GM18499 (cell line): ENCODE measurements around the gene ZNF3.

Source experiments
- ATAC-seq: cut with Tn5 transposase; IDR thresholded peaks from one replicate; pipeline ENCODE4 v1.9.1; 2021; ENCODE audit warnings: moderate number of reproducible peaks; ENCODE audit not compliant: insufficient read depth, unreplicated experiment

The ZNF3 gene

DNA sequence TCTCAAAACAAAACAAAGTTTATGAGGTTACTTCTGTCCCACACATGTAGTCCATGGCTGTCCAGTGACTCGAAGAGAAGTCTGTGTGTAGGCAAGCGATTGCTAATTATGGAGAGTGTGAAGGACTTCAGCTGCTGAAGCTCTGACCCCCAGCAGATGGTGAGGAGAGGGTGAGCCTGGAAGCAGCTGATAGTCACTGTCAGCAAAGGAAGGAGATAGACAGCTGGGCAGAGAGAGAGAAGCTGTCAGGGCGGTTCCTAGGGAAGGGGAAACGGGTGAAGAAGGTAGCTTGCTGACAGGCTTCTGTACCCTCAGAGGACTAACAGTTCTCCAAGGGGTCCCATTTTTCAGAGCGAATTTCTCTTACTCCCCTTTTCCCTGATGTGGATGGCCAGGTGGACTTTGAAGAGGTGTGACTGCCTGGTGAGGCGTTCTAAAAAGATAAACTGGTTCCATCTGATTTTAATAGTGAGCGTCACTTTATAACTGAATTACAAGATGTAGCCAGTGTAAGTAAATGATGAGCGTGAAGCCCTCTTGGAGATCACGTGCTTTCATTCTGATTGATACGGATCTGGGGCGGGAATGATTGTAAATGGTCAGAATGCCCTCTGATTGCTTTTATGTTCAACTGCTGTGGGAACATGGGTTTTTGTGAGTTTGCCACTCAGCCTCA, 19.9 kb downstream of the ZNF3 start:
- no peak for ATAC-seq

DNA sequence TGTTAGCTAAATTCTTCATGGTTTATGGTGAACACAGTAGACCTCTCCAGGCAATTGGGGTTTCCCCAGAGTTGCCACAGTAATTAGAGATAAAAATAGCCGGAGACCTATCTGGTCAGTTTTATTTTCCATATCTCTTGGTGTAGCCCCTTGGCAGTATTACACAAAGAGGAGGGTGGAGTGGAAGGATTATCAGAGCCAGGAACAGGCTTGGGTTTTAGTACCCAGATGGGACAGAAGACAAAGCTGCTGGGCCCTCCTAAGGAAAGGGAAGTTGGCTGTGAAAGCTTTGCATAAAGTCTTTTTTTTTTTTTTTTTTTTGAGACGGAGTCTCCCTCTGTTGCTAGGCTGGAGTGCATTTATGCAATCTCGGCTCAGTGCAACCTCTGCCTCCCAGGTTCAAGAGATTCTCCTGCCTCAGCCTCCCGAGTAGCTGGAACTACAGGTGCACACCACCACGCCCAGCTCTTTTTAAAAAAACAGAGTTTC, 22.2 kb downstream of the ZNF3 start:
- ATAC-seq = no peak

DNA sequence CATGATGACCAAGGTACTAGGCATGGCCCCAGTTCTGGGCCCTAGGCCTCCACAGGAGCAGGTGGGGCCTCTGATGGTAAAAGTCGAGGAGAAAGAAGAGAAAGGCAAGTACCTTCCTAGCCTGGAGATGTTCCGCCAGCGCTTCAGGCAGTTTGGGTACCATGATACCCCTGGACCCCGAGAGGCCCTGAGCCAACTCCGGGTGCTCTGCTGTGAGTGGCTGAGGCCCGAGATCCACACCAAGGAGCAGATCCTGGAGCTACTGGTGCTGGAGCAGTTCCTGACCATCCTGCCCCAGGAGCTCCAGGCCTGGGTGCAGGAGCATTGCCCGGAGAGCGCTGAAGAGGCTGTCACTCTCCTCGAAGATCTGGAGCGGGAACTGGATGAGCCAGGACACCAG, 24.5 kb downstream of the ZNF3 start:
- no peak for ATAC-seq

GRCh38 chr7:100053215-100053614, 28.3 kb downstream of the ZNF3 start:
- no peak for ATAC-seq

DNA sequence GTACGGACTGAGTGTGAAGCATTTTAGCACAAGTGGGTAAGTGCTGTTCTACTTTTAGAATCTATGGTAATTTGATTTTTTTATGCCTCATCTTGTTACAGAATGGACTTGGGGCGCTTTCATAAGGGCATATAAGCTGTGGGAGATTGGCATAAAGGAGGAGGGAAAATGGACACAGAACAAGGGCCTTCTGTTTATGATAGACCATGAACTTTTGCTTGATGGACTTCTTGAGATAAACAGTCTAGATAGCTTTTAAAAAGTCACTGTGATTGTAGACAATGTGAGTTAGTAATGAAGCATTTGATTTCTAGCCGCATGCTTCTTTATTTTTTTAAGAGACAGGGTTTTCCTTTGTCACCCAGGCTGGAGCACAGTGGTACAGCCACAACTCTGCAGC, 29.9 kb downstream of the ZNF3 start:
- ATAC-seq = no peak

- ATAC-seq = peak; percentile 50
These were observed 31.9 kb downstream of the ZNF3 start, which contains the start of gene ZSCAN21 for GRCh38 chr7:100049441-100050291. Gene ZSCAN21, plus strand, starts transcription at chr7:100049774. Its CDS starts 7,233 bp downstream, at chr7:100057007.

DNA sequence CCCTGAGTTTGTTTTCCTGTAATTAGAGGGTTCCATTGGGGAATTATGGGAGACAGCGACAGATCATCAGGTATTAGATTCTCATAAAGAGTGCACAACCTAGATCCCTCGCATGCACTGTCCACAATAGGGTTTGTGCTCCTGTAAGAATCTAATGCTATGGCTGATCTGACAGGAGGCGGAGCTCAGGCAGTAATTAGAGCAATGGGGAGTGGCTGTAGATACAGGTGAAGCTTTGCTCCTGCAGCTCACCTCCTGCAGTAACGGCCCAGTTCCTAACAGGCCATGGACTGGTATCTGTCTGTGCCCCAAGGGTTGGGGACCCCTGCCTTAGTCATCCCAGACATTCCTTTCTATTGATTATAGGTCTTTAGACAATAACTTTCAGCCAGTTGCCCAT, 32.8 kb downstream of the ZNF3 start:
- ATAC-seq = no peak

- no peak for ATAC-seq
These were observed 36.8 kb downstream of the ZNF3 start for GRCh38 chr7:100044718-100045117.

DNA sequence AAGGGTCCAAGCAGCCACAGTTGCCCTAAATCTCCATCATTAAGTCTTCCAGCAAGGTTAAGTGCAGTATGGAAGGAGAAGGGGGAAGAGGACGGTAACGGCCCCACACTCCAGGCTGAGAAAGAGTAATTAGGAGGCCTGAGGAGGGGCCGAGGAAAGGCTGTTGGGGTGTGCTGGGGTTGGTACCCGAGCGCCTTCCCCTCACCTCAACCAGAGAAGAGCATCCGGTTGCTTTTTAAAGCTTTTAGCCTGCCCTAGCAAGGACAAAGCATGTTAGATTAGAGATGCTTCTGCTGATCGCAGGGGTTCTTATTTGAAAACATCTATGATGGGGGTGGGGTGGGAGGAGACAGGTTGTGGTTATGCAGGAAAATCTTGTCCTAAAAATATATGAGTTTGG, 40.9 kb downstream of the ZNF3 start:
- ATAC-seq = no peak

GRCh38 chr7:100038326-100038725, 43.2 kb downstream of the ZNF3 start:
- ATAC-seq = no peak

GRCh38 chr7:100035876-100036275, 45.6 kb downstream of the ZNF3 start:
- no peak for ATAC-seq

DNA sequence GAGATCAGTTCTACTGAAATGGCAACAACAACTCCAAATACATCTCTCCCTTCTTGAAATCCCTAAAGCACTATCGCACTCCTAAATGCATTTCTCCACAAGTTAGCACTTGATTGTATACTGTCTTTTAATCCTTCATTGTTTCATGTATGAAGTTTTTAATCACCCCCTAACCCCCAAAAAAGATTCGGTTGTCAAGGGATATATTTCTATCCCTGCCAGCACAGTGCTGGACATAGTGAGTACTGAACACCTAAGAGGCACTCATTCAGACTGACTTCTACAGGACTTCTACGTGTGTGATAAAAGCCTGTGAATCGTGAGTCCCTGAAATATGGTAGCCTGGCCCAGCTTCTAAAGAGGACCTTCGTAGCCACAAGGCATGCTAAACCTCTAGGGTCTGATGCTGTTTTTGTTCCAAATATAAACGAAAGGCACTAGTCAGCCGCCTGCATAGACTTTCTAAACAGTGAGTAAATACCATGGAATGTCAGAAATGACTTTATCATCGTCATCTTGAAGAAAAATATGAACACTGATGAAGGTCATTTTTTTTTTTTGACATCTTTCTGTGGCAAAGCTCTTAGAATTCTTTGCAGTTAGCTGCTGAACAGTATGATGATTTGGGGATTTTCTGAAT, 46.5 kb downstream of the ZNF3 start:
- no peak for ATAC-seq

- no peak for ATAC-seq
These were observed 48.0 kb downstream of the ZNF3 start for GRCh38 chr7:100033526-100033925.

- no peak for ATAC-seq
These were observed 51.9 kb downstream of the ZNF3 start for GRCh38 chr7:100029596-100029995.

- ATAC-seq = no peak
These were observed 54.3 kb downstream of the ZNF3 start for GRCh38 chr7:100027197-100027596.

DNA sequence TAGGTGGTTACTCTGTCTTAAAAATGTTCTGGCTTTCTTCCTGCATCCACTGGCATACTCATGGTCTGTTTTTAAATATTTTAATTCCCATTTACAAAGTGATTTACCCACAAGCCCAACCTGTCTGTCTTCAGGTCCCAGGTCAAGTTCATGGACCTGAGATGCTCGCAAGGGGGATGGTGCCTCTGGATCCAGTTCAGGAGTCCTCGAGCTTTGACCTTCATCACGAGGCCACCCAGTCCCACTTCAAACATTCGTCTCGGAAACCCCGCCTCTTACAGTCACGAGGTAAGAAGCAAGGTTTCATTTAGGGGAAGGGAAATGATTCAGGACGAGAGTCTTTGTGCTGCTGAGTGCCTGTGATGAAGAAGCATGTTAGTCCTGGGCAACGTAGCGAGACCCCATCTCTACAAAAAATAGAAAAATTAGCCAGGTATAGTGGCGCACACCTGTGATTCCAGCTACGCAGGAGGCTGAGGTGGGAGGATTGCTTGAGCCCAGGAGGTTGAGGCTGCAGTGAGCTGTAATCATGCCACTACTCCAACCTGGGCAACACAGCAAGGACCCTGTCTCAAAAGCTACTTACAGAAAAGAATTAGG, 57.4 kb downstream of the ZNF3 start:
- no peak for ATAC-seq

DNA sequence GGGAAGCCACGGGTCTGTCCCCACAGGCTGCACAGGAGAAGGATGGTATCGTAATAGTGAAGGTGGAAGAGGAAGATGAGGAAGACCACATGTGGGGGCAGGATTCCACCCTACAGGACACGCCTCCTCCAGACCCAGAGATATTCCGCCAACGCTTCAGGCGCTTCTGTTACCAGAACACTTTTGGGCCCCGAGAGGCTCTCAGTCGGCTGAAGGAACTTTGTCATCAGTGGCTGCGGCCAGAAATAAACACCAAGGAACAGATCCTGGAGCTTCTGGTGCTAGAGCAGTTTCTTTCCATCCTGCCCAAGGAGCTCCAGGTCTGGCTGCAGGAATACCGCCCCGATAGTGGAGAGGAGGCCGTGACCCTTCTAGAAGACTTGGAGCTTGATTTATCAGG, 58.0 kb downstream of the ZNF3 start:
- ATAC-seq = no peak

GRCh38 chr7:100022621-100023020, 58.9 kb downstream of the ZNF3 start:
- no peak for ATAC-seq

GRCh38 chr7:100021297-100021696, 60.2 kb downstream of the ZNF3 start:
- no peak for ATAC-seq
